Umbilical cord (tissue), 2 donors: ENCODE results near the gene WDFY4. TPM values are rescaled to one million over a fixed set of nuclear protein-coding genes. Genes with fewer than 3 reads are reported as not detected.

Experiments used
- DNase-seq: peaks from one replicate; pipeline ENCODE4 v3.0.0-alpha.2; 2015; ENCODE audit warnings: low spot score
- total RNA-seq: library from RNA; depleted of rRNA; stranded (reverse); fragments of >200 nt; gene quantifications from one replicate; pipeline ENCODE4 v1.2.3, GENCODE V29; 2014; ENCODE audit warnings: low replicate concordance; ENCODE audit not compliant: insufficient read depth

WDFY4 gene
- total RNA-seq, 1 donor from 2014 or later: 4.6 TPM

- DNase-seq: no peak
Observed at GRCh38 chr10:48769706-48770435, 85.2 kb downstream of the WDFY4 start.

GRCh38 chr10:48770561-48771089 is 86.0 kb downstream of the WDFY4 start:
- no peak for DNase-seq

- no peak for DNase-seq
Observed at GRCh38 chr10:48771234-48771633, 86.6 kb downstream of the WDFY4 start.

- no peak for DNase-seq
Observed at GRCh38 chr10:48772059-48772458, 87.4 kb downstream of the WDFY4 start.

GRCh38 chr10:48773580-48773979 is 88.9 kb downstream of the WDFY4 start:
- no peak for DNase-seq

- no peak for DNase-seq
Observed at GRCh38 chr10:48774416-48775205, 89.9 kb downstream of the WDFY4 start.

GRCh38 chr10:48775206-48775517 is 90.5 kb downstream of the WDFY4 start:
- DNase-seq: no peak

- DNase-seq: no peak
Observed at GRCh38 chr10:48776005-48776522, 91.4 kb downstream of the WDFY4 start.

- no peak for DNase-seq
Observed at GRCh38 chr10:48776528-48776927, 91.9 kb downstream of the WDFY4 start.

GRCh38 chr10:48777110-48777509 is 92.4 kb downstream of the WDFY4 start:
- DNase-seq: no peak

GRCh38 chr10:48778193-48778857 is 93.7 kb downstream of the WDFY4 start:
- DNase-seq: no peak

GRCh38 chr10:48779077-48779476 is 94.4 kb downstream of the WDFY4 start:
- no peak for DNase-seq

- DNase-seq: no peak
Observed at GRCh38 chr10:48779546-48780152, 95.0 kb downstream of the WDFY4 start.

- no peak for DNase-seq
Observed at GRCh38 chr10:48780341-48780740, 95.7 kb downstream of the WDFY4 start.

- DNase-seq: no peak
Observed at GRCh38 chr10:48782386-48782785, 97.7 kb downstream of the WDFY4 start.

- DNase-seq: no peak
Observed at GRCh38 chr10:48784031-48784430, 99.4 kb downstream of the WDFY4 start.

GRCh38 chr10:48785796-48786195 is 101.1 kb downstream of the WDFY4 start:
- no peak for DNase-seq

- no peak for DNase-seq
Observed at GRCh38 chr10:48786606-48787282, 102.1 kb downstream of the WDFY4 start.

- DNase-seq: no peak
Observed at GRCh38 chr10:48788554-48788953, 103.9 kb downstream of the WDFY4 start.

- no peak for DNase-seq
Observed at GRCh38 chr10:48789486-48790456, 105.1 kb downstream of the WDFY4 start.
